Endothelial cell of umbilical vein (primary cell): ENCODE measurements around the gene HEBP1. TPM values are rescaled to one million over a fixed set of nuclear protein-coding genes. Genes with fewer than 3 reads are reported as not detected.

Experiments
- BruUV-seq: library from RNA; stranded (reverse); fragments of 400-500 nt; replicated peaks from 2 replicates; lab custom pipeline; 2021; lab: Mats Ljungman, UMichigan
- CTCF ChIA-PET: fragments of 300-600, 350-600 bp; sonication (Branson Sonifier 250); formaldehyde crosslinking; loops from one replicate; lab custom pipeline; 2021; ENCODE audit warnings: antibody characterized with exemption, inconsistent platforms; lab: Charles Lee
- POLR2A ChIA-PET: fragments of 300-600, 350-600 bp; sonication (Branson Sonifier 250); formaldehyde crosslinking; loops from one replicate; lab custom pipeline; 2021; ENCODE audit warnings: antibody characterized with exemption, inconsistent platforms; lab: Charles Lee
- DNase-seq: peaks from one replicate; pipeline ENCODE4 v3.0.0-alpha.2; 2011; ENCODE audit warnings: low read depth, low spot score
- FAIRE-seq: peaks from 2 replicates; lab custom pipeline; 2011; peaks lifted over from hg19 to GRCh38; lab: Jason Lieb, UNC
- H2AFZ ChIP-seq: 2 replicates; pipeline ENCODE4 v1.6.0; 2012; ENCODE audit warnings: low read depth, low read length, control low read depth, inconsistent platforms
- H3K27ac ChIP-seq: 2 replicates; pipeline ENCODE4 v1.5.1; 2011; ENCODE audit warnings: low read depth, mild to moderate bottlenecking, control low read depth, low read length, moderate library complexity; ENCODE audit not compliant: insufficient read depth
- H3K27me3 ChIP-seq, 2 experiments: 2 replicates each; pipeline versions ENCODE4 v1.6.0 to v1.6.1; 2011; ENCODE audit warnings: low read length in 2 of 2, mixed read lengths in 1 of 2; ENCODE audit not compliant: control insufficient read depth in 2 of 2, insufficient read depth in 2 of 2
- H3K36me3 ChIP-seq, 2 experiments: 2 replicates in 1 of 2; 3 replicates in 1 of 2; pipeline ENCODE4 v1.5.1; 2011; ENCODE audit warnings: low read length in 2 of 2, mild to moderate bottlenecking in 1 of 2, moderate library complexity in 1 of 2; ENCODE audit not compliant: control insufficient read depth in 2 of 2, insufficient read depth in 2 of 2; ENCODE audit errors: extremely low read depth in 1 of 2
- H3K4me1 ChIP-seq: 3 replicates; pipeline ENCODE4 v1.5.1; 2011; ENCODE audit warnings: mild to moderate bottlenecking, low read length; ENCODE audit not compliant: control insufficient read depth, insufficient read depth; ENCODE audit errors: extremely low read depth
- H3K4me2 ChIP-seq: 2 replicates; pipeline ENCODE4 v1.6.1; 2011; ENCODE audit warnings: low read length, control low read depth, mixed read lengths; ENCODE audit not compliant: insufficient read depth
- H3K4me3 ChIP-seq, 3 experiments: fragments of 200-600 bp in 1 of 3; sonication (generic), shearing (Covaris generic) in 1 of 3; replicated peaks in 1 of 3; 2 replicates each; pipeline ENCODE4 v1.5.1; 2011 to 2016; ENCODE audit warnings: control low read depth in 3 of 3, low read length in 3 of 3, mild to moderate bottlenecking in 2 of 3, inconsistent platforms in 1 of 3, low read depth in 1 of 3, moderate library complexity in 1 of 3; ENCODE audit not compliant: insufficient read depth in 1 of 3
- H3K79me2 ChIP-seq: 2 replicates; pipeline ENCODE4 v1.6.0; 2012; ENCODE audit warnings: low read length, inconsistent platforms; ENCODE audit not compliant: control insufficient read depth, insufficient read depth
- H3K9ac ChIP-seq: replicated peaks from 2 replicates; pipeline ENCODE3; 2011; ENCODE audit warnings: low read length, control low read depth; ENCODE audit not compliant: insufficient read depth; ENCODE audit errors: extremely low read depth
- H3K9me1 ChIP-seq: replicated peaks from 3 replicates; pipeline ENCODE4 v1.6.0; 2011; ENCODE audit warnings: mild to moderate bottlenecking, low read length; ENCODE audit not compliant: control insufficient read depth, insufficient read depth; ENCODE audit errors: extremely low read depth
- H3K9me3 ChIP-seq: replicated peaks from 2 replicates; pipeline ENCODE4 v1.5.1; 2012; ENCODE audit warnings: low read length, inconsistent platforms; ENCODE audit not compliant: control insufficient read depth, insufficient read depth
- H4K20me1 ChIP-seq: replicated peaks from 2 replicates; pipeline ENCODE3; 2011; ENCODE audit warnings: mild to moderate bottlenecking, low read length; ENCODE audit not compliant: control insufficient read depth, insufficient read depth; ENCODE audit errors: extremely low read depth
- EZH2 ChIP-seq: IDR thresholded peaks from 2 replicates; pipeline ENCODE4 v1.6.1; 2012; ENCODE audit warnings: borderline replicate concordance, low read depth, mild to moderate bottlenecking, moderate library complexity, low read length, inconsistent platforms; ENCODE audit not compliant: severe bottlenecking
- FOS ChIP-seq: IDR thresholded peaks from 2 replicates; pipeline ENCODE4 v1.6.1; 2011; ENCODE audit warnings: mild to moderate bottlenecking, low read length, moderate library complexity, borderline replicate concordance; ENCODE audit not compliant: insufficient read depth
- GATA2 ChIP-seq: IDR thresholded peaks from 2 replicates; pipeline ENCODE4 v1.7.0; 2011; ENCODE audit warnings: low read depth, mild to moderate bottlenecking, moderate library complexity, mixed read lengths, low read length; ENCODE audit not compliant: insufficient read length, insufficient read depth
- JUN ChIP-seq: IDR thresholded peaks from 2 replicates; pipeline ENCODE4 v1.6.1; 2011; ENCODE audit warnings: borderline replicate concordance, low read depth; ENCODE audit not compliant: insufficient read length, insufficient read depth
- MYC ChIP-seq: IDR thresholded peaks from one replicate; pipeline ENCODE4 v1.6.1; 2011; ENCODE audit warnings: mild to moderate bottlenecking, low read depth, low read length
- POLR2A ChIP-seq: IDR thresholded peaks from 2 replicates; pipeline ENCODE4 v1.6.1; 2012; ENCODE audit warnings: low read depth, mild to moderate bottlenecking, control low read depth, low read length
- POLR2AphosphoS5 ChIP-seq: IDR thresholded peaks from 2 replicates; pipeline ENCODE4 v1.6.1; 2012; ENCODE audit warnings: low read depth, mild to moderate bottlenecking, control low read depth, low read length, moderate library complexity; ENCODE audit not compliant: insufficient read depth
- dilution Hi-C: fragments of 300-500 bp; cut with MboI; formaldehyde crosslinking; loops from one replicate; pipeline ENCODE4 v1.15.0; 2019; ENCODE audit warnings: low sequenced_read_pairs; ENCODE audit not compliant: extremely low pct_ligation_motif_present
- intact Hi-C: fragments of 100-400 bp; cut with micrococcal nuclease; formaldehyde crosslinking; loops from one replicate; pipeline ENCODE4 v1.10.0; 2022
- polyA plus RNA-seq, 4 experiments: library from polyadenylated mRNA; depleted of rRNA in 3 of 4; stranded (reverse) in 3 of 4; unstranded in 1 of 4; fragments of >200 nt; gene quantifications; 2 replicates each; pipeline versions ENCODE4 v1.2.1 to v1.2.3, GENCODE V29; 2011 to 2012; ENCODE audit warnings: missing spikeins in 1 of 4
- total RNA-seq: library from RNA; stranded (reverse); gene quantifications from 2 replicates; pipeline ENCODE4 v1.2.3, GENCODE V29; 2021
- TF ChIP-seq, protein P1 (sequence below): IDR thresholded peaks from 2 replicates; pipeline ENCODE4 v1.6.1; 2011; ENCODE audit not compliant: insufficient read depth, insufficient read length
- TF ChIP-seq, protein P2 (sequence below), 2 donors: IDR thresholded peaks; 1 replicate in 1 of 2; 2 replicates in 1 of 2; pipeline ENCODE4 v1.5.1; 2011; ENCODE audit warnings: low read length in 2 of 2, mild to moderate bottlenecking in 2 of 2, moderate library complexity in 2 of 2, control low read depth in 1 of 2, inconsistent platforms in 1 of 2, low read depth in 1 of 2; ENCODE audit not compliant: insufficient read depth in 1 of 2; ENCODE audit errors: extremely low read depth in 1 of 2

The HEBP1 gene
- total and polyA plus RNA-seq, 2 donors (not counting 3 experiments of a cell fraction or from before 2014, with no cell fraction given), result 23.1 to 59.5 TPM

DNA sequence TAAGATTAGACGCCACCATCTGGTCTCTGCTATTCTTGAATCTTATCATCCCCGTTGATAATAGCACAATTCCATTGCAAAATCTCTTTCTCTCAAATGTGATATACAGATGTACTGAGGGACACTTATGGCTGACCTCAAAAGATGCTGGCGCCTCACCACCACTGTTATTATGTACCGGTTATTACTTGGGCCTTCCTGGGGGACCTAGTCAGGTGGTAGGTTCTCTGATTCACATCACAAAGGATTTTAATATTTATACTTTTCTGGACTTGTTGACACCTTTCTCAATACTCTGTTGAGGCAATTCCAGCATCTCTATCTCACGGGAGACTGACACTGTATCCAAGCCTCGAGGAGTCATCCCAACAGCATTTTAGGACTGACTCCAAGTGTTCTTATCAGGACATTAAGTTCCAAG lies 22.8 kb upstream of the HEBP1 start:
- no peaks in the 10 kb centered on the region for H3K79me2 ChIP-seq
- H2AFZ ChIP-seq, result no peak overlapping the region
- no peaks in the 10 kb centered on the region for H3K9me3 ChIP-seq
- ChIA-PET CTCF (no interaction called here), POLR2A (no interaction called here)
- dilution Hi-C loops (no loop called here), intact Hi-C loops (no loop called here)
- H3K4me1 ChIP-seq, result no peaks in the 10 kb centered on the region
- no peak overlapping the region for H3K9ac ChIP-seq
- no TSS peak for BruUV-seq
- no peaks in the 10 kb centered on the region for H3K9me1 ChIP-seq
- H3K4me3 ChIP-seq, result no peak overlapping the region
- DNase-seq (no peak), FAIRE-seq (no peak)
- no peak overlapping the region for H3K27ac ChIP-seq
- TF ChIP-seq MYC (no peak), JUN (no peak), EZH2 (no peak), GATA2 (no peak), FOS (no peak), POLR2AphosphoS5 (no peak), POLR2A (no peak)
- TF ChIP-seq, protein P1, sequence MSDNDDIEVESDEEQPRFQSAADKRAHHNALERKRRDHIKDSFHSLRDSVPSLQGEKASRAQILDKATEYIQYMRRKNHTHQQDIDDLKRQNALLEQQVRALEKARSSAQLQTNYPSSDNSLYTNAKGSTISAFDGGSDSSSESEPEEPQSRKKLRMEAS, result no peak
- TF ChIP-seq, protein P2, sequence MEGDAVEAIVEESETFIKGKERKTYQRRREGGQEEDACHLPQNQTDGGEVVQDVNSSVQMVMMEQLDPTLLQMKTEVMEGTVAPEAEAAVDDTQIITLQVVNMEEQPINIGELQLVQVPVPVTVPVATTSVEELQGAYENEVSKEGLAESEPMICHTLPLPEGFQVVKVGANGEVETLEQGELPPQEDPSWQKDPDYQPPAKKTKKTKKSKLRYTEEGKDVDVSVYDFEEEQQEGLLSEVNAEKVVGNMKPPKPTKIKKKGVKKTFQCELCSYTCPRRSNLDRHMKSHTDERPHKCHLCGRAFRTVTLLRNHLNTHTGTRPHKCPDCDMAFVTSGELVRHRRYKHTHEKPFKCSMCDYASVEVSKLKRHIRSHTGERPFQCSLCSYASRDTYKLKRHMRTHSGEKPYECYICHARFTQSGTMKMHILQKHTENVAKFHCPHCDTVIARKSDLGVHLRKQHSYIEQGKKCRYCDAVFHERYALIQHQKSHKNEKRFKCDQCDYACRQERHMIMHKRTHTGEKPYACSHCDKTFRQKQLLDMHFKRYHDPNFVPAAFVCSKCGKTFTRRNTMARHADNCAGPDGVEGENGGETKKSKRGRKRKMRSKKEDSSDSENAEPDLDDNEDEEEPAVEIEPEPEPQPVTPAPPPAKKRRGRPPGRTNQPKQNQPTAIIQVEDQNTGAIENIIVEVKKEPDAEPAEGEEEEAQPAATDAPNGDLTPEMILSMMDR (IDR thresholded peaks at IDR 0.05; ENCODE audit: extremely low read depth in 1 of 2, insufficient read depth in 1 of 2, low read depth in 1 of 2, low read length in 2 of 2), result no peak
- H4K20me1 ChIP-seq, result no peaks in the 10 kb centered on the region
- H3K36me3 ChIP-seq, result no peaks in the 10 kb centered on the region
- H3K4me2 ChIP-seq, result no peak overlapping the region
- H3K27me3 ChIP-seq, result no peaks in the 10 kb centered on the region
